Body of pancreas (tissue), 4 donors: Measurements from ENCODE around the gene SPP2. TPM values are rescaled to one million over a fixed set of nuclear protein-coding genes. Genes with fewer than 3 reads are reported as not detected.
A peak's percentile ranks its signal among the peaks of the same experiment; 100 is the strongest.

ENCODE experiments used
- ATAC-seq: fragments of 150-250 bp; one replicate; pipeline ENCODE4 v1.9.1; 2016
- DNase-seq, 4 donors: peaks; one replicate each; pipeline ENCODE4 v3.0.0-alpha.2; 2019
- H3K27ac ChIP-seq, 4 donors: fragments of 200-600 bp; sonication (generic); 1 replicate in 3 of 4; 2 replicates in 1 of 4; pipeline versions ENCODE4 v1.5.1 to v1.6.1; 2016 to 2019; ENCODE audit warnings: mild to moderate bottlenecking in 1 of 4, mixed read lengths in 1 of 4, moderate library complexity in 1 of 4
- H3K27me3 ChIP-seq, 2 donors: fragments of 200-600 bp; sonication (generic); one replicate each; pipeline ENCODE4 v1.6.0; 2016; ENCODE audit warnings: mild to moderate bottlenecking in 1 of 2
- H3K36me3 ChIP-seq, 2 donors: fragments of 200-600 bp; sonication (generic); replicated peaks in 1 of 2; 2 replicates each; pipeline ENCODE4 v1.5.1; 2016; ENCODE audit warnings: low read depth in 2 of 2; ENCODE audit not compliant: insufficient read depth in 1 of 2
- H3K4me1 ChIP-seq: fragments of 200-600 bp; sonication (generic); one replicate; pipeline ENCODE4 v1.6.0; 2016
- H3K4me3 ChIP-seq, 2 donors: fragments of 200-600 bp; sonication (generic); 1 replicate in 1 of 2; 2 replicates in 1 of 2; pipeline ENCODE4 v1.5.1; 2016 to 2019
- H3K9me3 ChIP-seq, 3 donors: fragments of 200-600 bp; sonication (generic); 1 replicate in 2 of 3; 2 replicates in 1 of 3; pipeline ENCODE4 v1.5.1; 2016
- POLR2A ChIP-seq, 3 donors: fragments of 450-650 bp; IDR thresholded peaks; one replicate each; pipeline ENCODE4 v1.6.1; 2016; ENCODE audit warnings: antibody characterized with exemption in 3 of 3, mild to moderate bottlenecking in 2 of 3
- WGBS, 2 donors: methylation state at CpG; one replicate each; pipeline ENCODE4 v1.1.5; 2017; 5-methylcytosine and 5-hydroxymethylcytosine counted together
- intact Hi-C: fragments of 100-400 bp; cut with DNase I; formaldehyde crosslinking; loops from one replicate; pipeline ENCODE4 v1.15.1; 2023
- total RNA-seq, 2 donors: library from RNA; depleted of rRNA; stranded (reverse); fragments of >200 nt; gene quantifications; one replicate each; pipeline ENCODE4 v1.1.0, GENCODE V29; 2016
- TF ChIP-seq, protein P1 (sequence below), 7 experiments: fragments of 450-650 bp in 4 of 7; fragments of 200-600 bp in 3 of 7; sonication (generic) in 3 of 7; IDR thresholded peaks; one replicate each; pipeline ENCODE4 v1.5.1; 2016 to 2019; ENCODE audit warnings: antibody characterized with exemption in 7 of 7

Gene SPP2
- total RNA-seq, 2 donors from 2014 or later, result not detected

DNA sequence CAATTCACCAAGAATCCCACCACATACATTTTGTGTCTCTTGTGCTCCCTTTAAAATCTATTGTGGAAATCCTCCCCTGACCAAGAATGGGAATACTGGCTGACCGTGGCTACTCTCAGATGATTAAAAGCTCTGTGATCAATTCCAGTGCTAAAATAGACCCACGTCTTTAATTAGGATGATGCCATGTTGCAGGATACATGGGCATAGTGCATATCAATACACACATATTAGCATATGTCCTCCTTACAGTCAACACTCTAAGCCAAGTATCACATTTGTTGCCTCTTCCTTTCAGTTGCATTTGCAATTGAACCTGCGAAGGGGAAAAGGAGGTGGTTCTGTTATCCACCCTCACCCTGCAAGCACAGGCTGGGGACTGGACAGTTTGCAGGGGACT, 41.8 kb downstream of the SPP2 start:
- Histone ChIP-seq H3K4me1 (peaks cover 33% of the 10 kb centered on the region), H3K36me3 (no peaks in the 10 kb centered on the region), H3K27me3 (no peaks in the 10 kb centered on the region), H3K9me3 (no peaks in the 10 kb centered on the region), H3K4me3 (no peak overlapping the region), H3K27ac (peak overlapping the region; percentile 68 to 81 (median 78))
- 62 to 66% methylated on average over 3 of the region's 3 CpGs for WGBS, 2 donors
- ATAC-seq (no peak), DNase-seq (no peak)
- no peak for TF ChIP-seq POLR2A (IDR thresholded peaks at IDR 0.05)
- TF ChIP-seq, protein P1, sequence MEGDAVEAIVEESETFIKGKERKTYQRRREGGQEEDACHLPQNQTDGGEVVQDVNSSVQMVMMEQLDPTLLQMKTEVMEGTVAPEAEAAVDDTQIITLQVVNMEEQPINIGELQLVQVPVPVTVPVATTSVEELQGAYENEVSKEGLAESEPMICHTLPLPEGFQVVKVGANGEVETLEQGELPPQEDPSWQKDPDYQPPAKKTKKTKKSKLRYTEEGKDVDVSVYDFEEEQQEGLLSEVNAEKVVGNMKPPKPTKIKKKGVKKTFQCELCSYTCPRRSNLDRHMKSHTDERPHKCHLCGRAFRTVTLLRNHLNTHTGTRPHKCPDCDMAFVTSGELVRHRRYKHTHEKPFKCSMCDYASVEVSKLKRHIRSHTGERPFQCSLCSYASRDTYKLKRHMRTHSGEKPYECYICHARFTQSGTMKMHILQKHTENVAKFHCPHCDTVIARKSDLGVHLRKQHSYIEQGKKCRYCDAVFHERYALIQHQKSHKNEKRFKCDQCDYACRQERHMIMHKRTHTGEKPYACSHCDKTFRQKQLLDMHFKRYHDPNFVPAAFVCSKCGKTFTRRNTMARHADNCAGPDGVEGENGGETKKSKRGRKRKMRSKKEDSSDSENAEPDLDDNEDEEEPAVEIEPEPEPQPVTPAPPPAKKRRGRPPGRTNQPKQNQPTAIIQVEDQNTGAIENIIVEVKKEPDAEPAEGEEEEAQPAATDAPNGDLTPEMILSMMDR (IDR thresholded peaks at IDR 0.05), result no peak
- intact Hi-C loops, result no loop called here

DNA sequence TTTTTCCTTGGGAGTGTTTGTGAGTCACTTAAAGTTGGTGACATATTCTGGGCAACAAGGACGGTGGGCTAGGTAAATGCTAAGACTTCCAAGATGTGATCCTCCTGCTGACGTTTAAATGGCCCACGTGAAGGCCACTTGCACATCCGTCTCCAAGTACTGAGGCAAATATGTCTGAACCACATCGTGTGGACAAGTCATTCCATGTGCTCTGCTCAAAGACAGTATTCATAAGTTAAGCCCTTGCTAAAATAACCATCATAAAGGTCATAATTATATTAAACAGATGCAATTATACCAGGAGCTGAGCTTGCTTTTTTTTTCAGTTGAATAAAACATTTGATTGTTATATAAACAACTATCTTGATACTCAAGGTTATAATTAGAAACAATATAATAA, 44.8 kb downstream of the SPP2 start:
- H3K36me3 ChIP-seq, result no peaks in the 10 kb centered on the region
- ATAC-seq (no peak), DNase-seq (no peak)
- intact Hi-C loops, result no loop called here
- no peak overlapping the region for H3K4me3 ChIP-seq
- no peaks in the 10 kb centered on the region for H3K9me3 ChIP-seq
- whole genome bisulfite sequencing, 2 donors, result 81 to 82% methylated on average over 5 of the region's 5 CpGs
- no peak for TF ChIP-seq POLR2A (IDR thresholded peaks at IDR 0.05)
- TF ChIP-seq, protein P1 (IDR thresholded peaks at IDR 0.05), result no peak
- no peaks in the 10 kb centered on the region for H3K27me3 ChIP-seq
- peaks cover 33% of the 10 kb centered on the region for H3K4me1 ChIP-seq
- no peak overlapping the region for H3K27ac ChIP-seq

DNA sequence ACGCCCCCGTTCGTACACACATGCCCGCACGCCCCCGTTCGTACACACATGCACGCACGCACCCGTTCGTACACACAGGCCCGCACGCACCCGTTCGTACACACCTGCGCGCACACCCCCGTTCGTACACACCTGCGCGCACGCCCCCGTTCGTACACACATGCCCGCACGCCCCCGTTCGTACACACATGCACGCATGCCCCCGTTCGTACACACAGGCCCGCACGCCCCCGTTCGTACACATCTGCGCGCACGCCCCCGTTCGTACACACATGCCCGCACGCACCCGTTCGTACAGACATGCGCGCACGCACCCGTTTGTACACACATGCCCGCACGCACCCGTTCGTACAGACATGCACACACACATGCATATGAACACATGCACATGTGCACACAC, 45.7 kb downstream of the SPP2 start:
- Histone ChIP-seq H3K4me1 (peaks cover 25% of the 10 kb centered on the region), H3K27ac (no peak overlapping the region), H3K36me3 (no peaks in the 10 kb centered on the region), H3K9me3 (no peaks in the 10 kb centered on the region), H3K27me3 (no peaks in the 10 kb centered on the region), H3K4me3 (no peak overlapping the region)
- TF ChIP-seq, protein P1 (IDR thresholded peaks at IDR 0.05), result no peak
- no peak for TF ChIP-seq POLR2A (IDR thresholded peaks at IDR 0.05)
- ATAC-seq (no peak), DNase-seq (no peak)
- intact Hi-C loops, result no loop called here
- WGBS, 2 donors, result 94 to 96% methylated on average over 52 of the region's 52 CpGs

DNA sequence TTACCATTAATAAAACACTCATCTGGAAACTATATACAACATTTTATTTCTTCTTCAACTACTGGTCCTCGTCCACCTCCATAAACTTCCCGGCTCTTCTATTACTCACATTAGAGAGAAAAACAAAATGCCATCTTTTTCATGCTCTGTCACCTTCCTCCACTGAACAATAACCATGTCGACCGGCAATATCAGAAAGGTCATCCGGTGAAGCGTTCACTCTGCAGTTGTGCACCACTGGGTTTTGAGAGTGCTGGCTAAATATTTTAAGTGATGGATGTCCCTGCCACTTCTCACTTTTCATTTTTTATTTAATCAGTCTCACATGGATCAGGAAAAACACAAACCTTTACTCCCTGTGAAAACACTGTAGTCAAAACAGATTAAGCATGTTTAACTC, 48.2 kb downstream of the SPP2 start:
- 63 to 67% methylated on average over 6 of the region's 6 CpGs for WGBS, 2 donors
- no peak for DNase-seq

DNA sequence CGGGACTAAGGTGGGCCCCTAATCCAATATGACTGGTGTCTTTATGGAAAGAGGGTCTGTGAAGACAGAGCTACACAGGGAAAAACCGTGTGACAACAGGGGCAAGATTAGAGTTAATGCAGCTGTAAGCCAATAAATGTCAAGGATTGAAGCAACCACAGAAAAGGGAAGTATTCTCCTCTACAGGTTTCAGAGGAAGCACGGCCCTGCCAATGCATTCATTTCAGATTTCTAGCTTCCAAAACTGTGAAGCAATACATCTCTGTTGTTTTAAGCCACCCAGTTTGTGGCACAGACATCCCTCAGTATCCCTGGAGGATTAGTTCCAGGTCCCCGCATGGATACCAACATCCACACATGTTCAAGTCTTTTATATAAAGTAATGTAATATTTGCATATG, 48.8 kb downstream of the SPP2 start:
- no peaks in the 10 kb centered on the region for H3K4me1 ChIP-seq
- WGBS, 2 donors, result 42 to 44% methylated on average over 4 of the region's 4 CpGs
- no peak for DNase-seq
- no peaks in the 10 kb centered on the region for H3K36me3 ChIP-seq
- H3K4me3 ChIP-seq, result no peak overlapping the region
- peak overlapping the region in 1 of 4 donors; percentile 9 for H3K27ac ChIP-seq
- no peaks in the 10 kb centered on the region for H3K9me3 ChIP-seq
- no peaks in the 10 kb centered on the region for H3K27me3 ChIP-seq
- intact Hi-C loops, result no loop called here
- TF ChIP-seq POLR2A (IDR thresholded peaks at IDR 0.05), result no peak
- TF ChIP-seq, protein P1 (IDR thresholded peaks at IDR 0.05), result no peak
- no peak for ATAC-seq

More for the DNA sequence above, 48.2 kb downstream of the SPP2 start:
- peak overlapping the region in 1 of 4 donors; percentile 9 for H3K27ac ChIP-seq
- H3K4me3 ChIP-seq, result no peak overlapping the region
- TF ChIP-seq, protein P1 (IDR thresholded peaks at IDR 0.05), result no peak
- no peak for TF ChIP-seq POLR2A (IDR thresholded peaks at IDR 0.05)
- intact Hi-C loops, result no loop called here
- H3K4me1 ChIP-seq, result peaks cover under 1% of the 10 kb centered on the region
- no peaks in the 10 kb centered on the region for H3K36me3 ChIP-seq
- no peaks in the 10 kb centered on the region for H3K27me3 ChIP-seq
- H3K9me3 ChIP-seq, result no peaks in the 10 kb centered on the region
- no peak for ATAC-seq
